Measurements from ENCODE around the gene CYP19A1. TPM values are rescaled to one million over a fixed set of nuclear protein-coding genes. Genes with fewer than 3 reads are reported as not detected.

Gene CYP19A1
- total and polyA plus RNA-seq, 5 donors from 2014 or later, result 0.52 TPM; not detected in 4

- no peak for DNase-seq
- Mint-ChIP-seq H3K4me1 (no peaks in the 10 kb centered on the region), H3K27ac (no peak overlapping the region), H3K9me3 (no peaks in the 10 kb centered on the region), H3K4me3 (no peak overlapping the region), H3K36me3 (no peaks in the 10 kb centered on the region), H3K27me3 (peaks cover 5% of the 10 kb centered on the region)
- Histone ChIP-seq H3K27me3 (ENCODE audit: control insufficient read depth, insufficient read depth, low read length) (no peaks in the 10 kb centered on the region), H3K9me3 (ENCODE audit: control insufficient read depth in 2 of 2, low read length in 2 of 2) (no peaks in the 10 kb centered on the region), H3K27ac (ENCODE audit: insufficient read depth, low read length, poor library complexity, severe bottlenecking) (no peak overlapping the region), H3K36me3 (ENCODE audit: control insufficient read depth, insufficient read depth, low read length) (no peaks in the 10 kb centered on the region), H3K4me1 (ENCODE audit: control insufficient read depth, insufficient read depth, low read length, poor library complexity, severe bottlenecking) (no peaks in the 10 kb centered on the region), H3K4me3 (ENCODE audit: low read depth, low read length) (no peak overlapping the region)
- ATAC-seq (ENCODE audit: low read depth in 2 of 2), result no peak
These were observed 41.0 kb upstream of the CYP19A1 start for GRCh38 chr15:51379390-51379789.

GRCh38 chr15:51378406-51378805 is 40.0 kb upstream of the CYP19A1 start:
- H3K4me1 ChIP-seq (ENCODE audit: control insufficient read depth, insufficient read depth, low read length, poor library complexity, severe bottlenecking), result no peaks in the 10 kb centered on the region
- Mint-ChIP-seq H3K36me3 (no peaks in the 10 kb centered on the region), H3K9me3 (no peaks in the 10 kb centered on the region), H3K4me1 (no peaks in the 10 kb centered on the region), H3K27me3 (peaks cover 5% of the 10 kb centered on the region), H3K27ac (no peak overlapping the region), H3K4me3 (no peak overlapping the region)
- no peak overlapping the region for H3K4me3 ChIP-seq (ENCODE audit: low read depth, low read length)
- H3K36me3 ChIP-seq (ENCODE audit: control insufficient read depth, insufficient read depth, low read length), result no peaks in the 10 kb centered on the region
- H3K9me3 ChIP-seq (ENCODE audit: control insufficient read depth in 2 of 2, low read length in 2 of 2), result no peaks in the 10 kb centered on the region
- DNase-seq (no peak), ATAC-seq (ENCODE audit: low read depth in 2 of 2) (no peak)
- H3K27ac ChIP-seq (ENCODE audit: insufficient read depth, low read length, poor library complexity, severe bottlenecking), result no peak overlapping the region
- no peaks in the 10 kb centered on the region for H3K27me3 ChIP-seq (ENCODE audit: control insufficient read depth, insufficient read depth, low read length)

GRCh38 chr15:51377038-51377786 is 38.8 kb upstream of the CYP19A1 start:
- Histone ChIP-seq H3K27me3 (ENCODE audit: control insufficient read depth, insufficient read depth, low read length) (no peaks in the 10 kb centered on the region), H3K4me1 (ENCODE audit: control insufficient read depth, insufficient read depth, low read length, poor library complexity, severe bottlenecking) (no peaks in the 10 kb centered on the region), H3K4me3 (ENCODE audit: low read depth, low read length) (no peak overlapping the region), H3K36me3 (ENCODE audit: control insufficient read depth, insufficient read depth, low read length) (no peaks in the 10 kb centered on the region), H3K9me3 (ENCODE audit: control insufficient read depth in 2 of 2, low read length in 2 of 2) (no peaks in the 10 kb centered on the region), H3K27ac (ENCODE audit: insufficient read depth, low read length, poor library complexity, severe bottlenecking) (no peak overlapping the region)
- Mint-ChIP-seq H3K27ac (no peak overlapping the region), H3K4me1 (no peaks in the 10 kb centered on the region), H3K27me3 (peaks cover 5% of the 10 kb centered on the region), H3K36me3 (no peaks in the 10 kb centered on the region), H3K9me3 (no peaks in the 10 kb centered on the region), H3K4me3 (no peak overlapping the region)
- DNase-seq (no peak), ATAC-seq (ENCODE audit: low read depth in 2 of 2) (no peak)

- no peaks in the 10 kb centered on the region for H3K4me1 Mint-ChIP-seq
- H3K4me3 Mint-ChIP-seq, result no peak overlapping the region
- H3K36me3 Mint-ChIP-seq, result no peaks in the 10 kb centered on the region
- Histone ChIP-seq H3K27ac (ENCODE audit: insufficient read depth, low read length, poor library complexity, severe bottlenecking) (no peak overlapping the region), H3K27me3 (ENCODE audit: control insufficient read depth, insufficient read depth, low read length) (no peaks in the 10 kb centered on the region), H3K4me1 (ENCODE audit: control insufficient read depth, insufficient read depth, low read length, poor library complexity, severe bottlenecking) (no peaks in the 10 kb centered on the region), H3K36me3 (ENCODE audit: control insufficient read depth, insufficient read depth, low read length) (no peaks in the 10 kb centered on the region), H3K4me3 (ENCODE audit: low read depth, low read length) (no peak overlapping the region), H3K9me3 (ENCODE audit: control insufficient read depth in 2 of 2, low read length in 2 of 2) (no peaks in the 10 kb centered on the region)
- no peak for ATAC-seq (ENCODE audit: low read depth in 2 of 2)
- DNase-seq, result no peak
- H3K27ac Mint-ChIP-seq, result no peak overlapping the region
- peaks cover 5% of the 10 kb centered on the region for H3K27me3 Mint-ChIP-seq
- H3K9me3 Mint-ChIP-seq, result peaks cover 0 to 2% (median 0%) of the 10 kb centered on the region in 7 donors
These were observed 37.7 kb upstream of the CYP19A1 start for GRCh38 chr15:51375966-51376640.

- Mint-ChIP-seq H3K4me3 (no peak overlapping the region), H3K36me3 (no peaks in the 10 kb centered on the region), H3K27ac (no peak overlapping the region), H3K9me3 (peaks cover 0 to 2% (median 0%) of the 10 kb centered on the region in 7 donors), H3K27me3 (no peaks in the 10 kb centered on the region), H3K4me1 (no peaks in the 10 kb centered on the region)
- no peak overlapping the region for H3K4me3 ChIP-seq (ENCODE audit: low read depth, low read length)
- H3K27ac ChIP-seq (ENCODE audit: insufficient read depth, low read length, poor library complexity, severe bottlenecking), result no peak overlapping the region
- H3K4me1 ChIP-seq (ENCODE audit: control insufficient read depth, insufficient read depth, low read length, poor library complexity, severe bottlenecking), result no peaks in the 10 kb centered on the region
- no peaks in the 10 kb centered on the region for H3K27me3 ChIP-seq (ENCODE audit: control insufficient read depth, insufficient read depth, low read length)
- DNase-seq (no peak), ATAC-seq (ENCODE audit: low read depth in 2 of 2) (no peak)
- H3K9me3 ChIP-seq (ENCODE audit: control insufficient read depth in 2 of 2, low read length in 2 of 2), result no peaks in the 10 kb centered on the region
- H3K36me3 ChIP-seq (ENCODE audit: control insufficient read depth, insufficient read depth, low read length), result no peaks in the 10 kb centered on the region
These were observed 35.7 kb upstream of the CYP19A1 start for GRCh38 chr15:51374131-51374530.

- no peak overlapping the region for H3K27ac Mint-ChIP-seq
- Histone ChIP-seq H3K4me1 (ENCODE audit: control insufficient read depth, insufficient read depth, low read length, poor library complexity, severe bottlenecking) (no peaks in the 10 kb centered on the region), H3K4me3 (ENCODE audit: low read depth, low read length) (no peak overlapping the region), H3K36me3 (ENCODE audit: control insufficient read depth, insufficient read depth, low read length) (no peaks in the 10 kb centered on the region), H3K27ac (ENCODE audit: insufficient read depth, low read length, poor library complexity, severe bottlenecking) (no peak overlapping the region), H3K9me3 (ENCODE audit: control insufficient read depth in 2 of 2, low read length in 2 of 2) (no peaks in the 10 kb centered on the region), H3K27me3 (ENCODE audit: control insufficient read depth, insufficient read depth, low read length) (no peaks in the 10 kb centered on the region)
- no peaks in the 10 kb centered on the region for H3K4me1 Mint-ChIP-seq
- ATAC-seq (ENCODE audit: low read depth in 2 of 2) (no peak), DNase-seq (no peak)
- H3K9me3 Mint-ChIP-seq, result peaks cover 0 to 2% (median 0%) of the 10 kb centered on the region in 7 donors
- H3K4me3 Mint-ChIP-seq, result no peak overlapping the region
- peaks cover 3% of the 10 kb centered on the region for H3K27me3 Mint-ChIP-seq
- H3K36me3 Mint-ChIP-seq, result no peaks in the 10 kb centered on the region
These were observed 32.9 kb upstream of the CYP19A1 start for GRCh38 chr15:51371266-51371665.

GRCh38 chr15:51369451-51369761 is 31.0 kb upstream of the CYP19A1 start:
- H3K4me3 Mint-ChIP-seq, result no peak overlapping the region
- H3K4me1 ChIP-seq (ENCODE audit: control insufficient read depth, insufficient read depth, low read length, poor library complexity, severe bottlenecking), result no peaks in the 10 kb centered on the region
- H3K36me3 Mint-ChIP-seq, result no peaks in the 10 kb centered on the region
- no peaks in the 10 kb centered on the region for H3K27me3 ChIP-seq (ENCODE audit: control insufficient read depth, insufficient read depth, low read length)
- H3K27me3 Mint-ChIP-seq, result peaks cover 10% of the 10 kb centered on the region
- DNase-seq (no peak), ATAC-seq (ENCODE audit: low read depth in 2 of 2) (no peak)
- peaks cover 0 to 2% (median 0%) of the 10 kb centered on the region in 7 donors for H3K9me3 Mint-ChIP-seq
- H3K27ac Mint-ChIP-seq, result no peak overlapping the region
- no peak overlapping the region for H3K27ac ChIP-seq (ENCODE audit: insufficient read depth, low read length, poor library complexity, severe bottlenecking)
- H3K9me3 ChIP-seq (ENCODE audit: control insufficient read depth in 2 of 2, low read length in 2 of 2), result no peaks in the 10 kb centered on the region
- no peak overlapping the region for H3K4me3 ChIP-seq (ENCODE audit: low read depth, low read length)
- H3K36me3 ChIP-seq (ENCODE audit: control insufficient read depth, insufficient read depth, low read length), result no peaks in the 10 kb centered on the region
- no peaks in the 10 kb centered on the region for H3K4me1 Mint-ChIP-seq

Data from CD4-positive, CD25-positive, alpha-beta regulatory T cell (primary cell).